ENCODE results near the gene OTUD1.

- no peak for TF ChIP-seq CTCF (conservative IDR thresholded peaks at IDR 0.05; ENCODE audit: low read depth, low read length)
- no peak for TF ChIP-seq POLR2A (IDR thresholded peaks at IDR 0.05; ENCODE audit: low read depth, low read length)
- no peak for TF ChIP-seq NFE2L2 (IDR thresholded peaks at IDR 0.05; ENCODE audit: low read depth, low read length)
- TF ChIP-seq MAFK (IDR thresholded peaks at IDR 0.05; ENCODE audit: low read depth, low read length), result no peak
These were observed 35.8 kb downstream of the OTUD1 start for GRCh38 chr10:23474626-23475025.

Data from IMR-90 (cell line).